Measurements from ENCODE around the gene PHYHD1. TPM values are rescaled to one million over a fixed set of nuclear protein-coding genes. Genes with fewer than 3 reads are reported as not detected.
A peak's percentile ranks its signal among the peaks of the same experiment; 100 is the strongest.

The PHYHD1 gene
- total RNA-seq, 2 experiments from 2014 or later, result 0.61 to 1.5 TPM

- DNase-seq, result peak; percentile 39
- ChIA-PET CTCF (interaction anchor here (1.2 to 1.9 kb wide), 2 partner anchors 29 to 36 kb away, joined by 4 to 7 read pairs; no protein-coding TSS in a partner anchor), POLR2A (no interaction called here)
- H3K4me1 Mint-ChIP-seq (ENCODE audit: low read depth), result peaks cover 77% of the 10 kb centered on the region
- TF ChIP-seq CTCF (IDR thresholded peaks at IDR 0.05), result no peak
- peaks cover 15% of the 10 kb centered on the region for H3K36me3 Mint-ChIP-seq (ENCODE audit: low read depth)
- H3K4me3 Mint-ChIP-seq, result peak overlapping the region; percentile 28
- no peaks in the 10 kb centered on the region for H3K27me3 Mint-ChIP-seq
- ATAC-seq, result peak; percentile 41
- no peaks in the 10 kb centered on the region for H3K9me3 Mint-ChIP-seq
- intact Hi-C loops (cut with micrococcal nuclease), result no loop called here
- peak overlapping the region; percentile 89 for H3K27ac Mint-ChIP-seq
Observed at GRCh38 chr9:128899566-128900322, 21.0 kb upstream of the PHYHD1 start.

GRCh38 chr9:128901379-128901778 is 19.4 kb upstream of the PHYHD1 start:
- ChIA-PET POLR2A (interaction anchor here (0.7 to 2.0 kb wide), 10 partner anchors 9 to 809 kb away, joined by 3 to 15 read pairs (median 4); partner anchors contain the start of genes KYAT1, LRRC8A and PHYHD1), CTCF (interaction anchor here (1.0 to 1.9 kb wide), 4 partner anchors 26 to 539 kb away, joined by 3 to 7 read pairs (median 4); no protein-coding TSS in a partner anchor)
- peaks cover 64% of the 10 kb centered on the region for H3K4me1 Mint-ChIP-seq (ENCODE audit: low read depth)
- TF ChIP-seq CTCF (IDR thresholded peaks at IDR 0.05), result no peak
- peaks cover 12% of the 10 kb centered on the region for H3K36me3 Mint-ChIP-seq (ENCODE audit: low read depth)
- H3K27me3 Mint-ChIP-seq, result no peaks in the 10 kb centered on the region
- no peak for ATAC-seq
- no peak for DNase-seq
- intact Hi-C loops (cut with micrococcal nuclease), result no loop called here
- no peak overlapping the region for H3K4me3 Mint-ChIP-seq
- H3K27ac Mint-ChIP-seq, result peak overlapping the region; percentile 34
- no peaks in the 10 kb centered on the region for H3K9me3 Mint-ChIP-seq

GRCh38 chr9:128901822-128902221 is 19.0 kb upstream of the PHYHD1 start:
- H3K27me3 Mint-ChIP-seq, result no peaks in the 10 kb centered on the region
- peak overlapping the region; percentile 51 for H3K4me3 Mint-ChIP-seq
- TF ChIP-seq CTCF (IDR thresholded peaks at IDR 0.05), result no peak
- no peaks in the 10 kb centered on the region for H3K9me3 Mint-ChIP-seq
- H3K4me1 Mint-ChIP-seq (ENCODE audit: low read depth), result peaks cover 66% of the 10 kb centered on the region
- peak; percentile 12 for ATAC-seq
- no peak for DNase-seq
- H3K36me3 Mint-ChIP-seq (ENCODE audit: low read depth), result peaks cover 11% of the 10 kb centered on the region
- intact Hi-C loops (cut with micrococcal nuclease), result no loop called here
- peak overlapping the region; percentile 91 for H3K27ac Mint-ChIP-seq
- POLR2A ChIA-PET, result interaction anchor here (0.7 to 2.0 kb wide), 7 partner anchors 9 to 809 kb away, joined by 3 to 15 read pairs (median 4); partner anchors contain the start of genes KYAT1, LRRC8A and PHYHD1
- CTCF ChIA-PET, result interaction anchor here (1.1 to 1.9 kb wide), 2 partner anchors 38 to 539 kb away, joined by 3 to 4 read pairs; no protein-coding TSS in a partner anchor

- TF ChIP-seq CTCF (IDR thresholded peaks at IDR 0.05), result no peak
- Mint-ChIP-seq H3K36me3 (ENCODE audit: low read depth) (peaks cover 12% of the 10 kb centered on the region), H3K27me3 (no peaks in the 10 kb centered on the region), H3K9me3 (no peaks in the 10 kb centered on the region), H3K27ac (peak overlapping the region; percentile 91), H3K4me3 (peak overlapping the region; percentile 51), H3K4me1 (ENCODE audit: low read depth) (peaks cover 64% of the 10 kb centered on the region)
- CTCF ChIA-PET, result no interaction called here
- POLR2A ChIA-PET, result interaction anchor here (0.6 to 2.0 kb wide), 9 partner anchors 8 to 810 kb away, joined by 3 to 15 read pairs (median 4); partner anchors contain the start of genes KYAT1, LRRC8A and PHYHD1
- DNase-seq (peak; percentile 94), ATAC-seq (peak; percentile 90)
- intact Hi-C loops (cut with micrococcal nuclease), result no loop called here
Observed at GRCh38 chr9:128902351-128903078, 18.3 kb upstream of the PHYHD1 start.

All from activated CD8-positive, alpha-beta T cell treated with anti-CD3 and anti-CD28 coated beads for 36 hours (primary cell).